ENCODE measurements around the gene TMEM108. TPM values are rescaled to one million over a fixed set of nuclear protein-coding genes. Genes with fewer than 3 reads are reported as not detected.

Gene TMEM108
- total and polyA plus RNA-seq, 2 experiments from 2014 or later = 7.4 to 15.3 TPM

GRCh38 chr3:133444423-133444774, 406.2 kb downstream of the TMEM108 start:
- Mint-ChIP-seq H3K27ac (peak overlapping the region; percentile 46; the same call in 1 of the 2 replicates), H3K27me3 (ENCODE audit: insufficient read depth, low read depth, poor library complexity) (peaks cover 1% of the 10 kb centered on the region), H3K4me3 (no peak overlapping the region), H3K4me1 (peaks cover 7% of the 10 kb centered on the region; the same call in 1 of the 3 replicates), H3K36me3 (ENCODE audit: low read depth) (no peaks in the 10 kb centered on the region), H3K9me3 (peaks cover 4% of the 10 kb centered on the region; the same call in 2 of the 3 replicates)
- Histone ChIP-seq H3K79me2 (replicated peaks; ENCODE audit: insufficient read depth) (no peaks in the 10 kb centered on the region), H3K4me3 (no peak overlapping the region), H4K20me1 (replicated peaks; ENCODE audit: insufficient read depth) (no peaks in the 10 kb centered on the region), H3K27ac (ENCODE audit: low read depth) (no peak overlapping the region), H2AFZ (peak overlapping the region; percentile 76), H3K4me2 (no peak overlapping the region), H3K27me3 (ENCODE audit: insufficient read depth) (no peaks in the 10 kb centered on the region), H3K36me3 (ENCODE audit: insufficient read depth) (no peaks in the 10 kb centered on the region), H3K9me2 (ENCODE audit: insufficient read depth) (no peaks in the 10 kb centered on the region), H3F3A (replicated peaks; ENCODE audit: low read depth) (no peaks in the 10 kb centered on the region), H3K4me1 (ENCODE audit: insufficient read depth) (no peaks in the 10 kb centered on the region)
- no peak for TF ChIP-seq POLR2AphosphoS5 (IDR thresholded peaks at IDR 0.05; ENCODE audit: low read depth)
- no peak for TF ChIP-seq ZNF331 (CRISPR knock-in tag; IDR thresholded peaks at IDR 0.05; ENCODE audit: low read depth)
- no peak for TF ChIP-seq EZH2 (IDR thresholded peaks at IDR 0.05; ENCODE audit: low read depth, unreplicated experiment)
- no peak for TF ChIP-seq ETS1 (IDR thresholded peaks at IDR 0.05)
- no peak for TF ChIP-seq JUNB (IDR thresholded peaks at IDR 0.05; ENCODE audit: unreplicated experiment)
- TF ChIP-seq REST (IDR thresholded peaks at IDR 0.05; ENCODE audit: unreplicated experiment) = no peak
- no peak for TF ChIP-seq EZH2phosphoT487 (IDR thresholded peaks at IDR 0.05; ENCODE audit: unreplicated experiment)
- TF ChIP-seq CREB1 (CRISPR knock-in tag; IDR thresholded peaks at IDR 0.05; ENCODE audit: low read depth) = no peak
- no peak for TF ChIP-seq ZNF114 (CRISPR knock-in tag; IDR thresholded peaks at IDR 0.05)
- no peak for TF ChIP-seq STAT1 (IDR thresholded peaks at IDR 0.05; ENCODE audit: unreplicated experiment)
- TF ChIP-seq NANOG (IDR thresholded peaks at IDR 0.05; ENCODE audit: borderline replicate concordance) = no peak
- TF ChIP-seq CTCF (conservative IDR thresholded peaks at IDR 0.05; ENCODE audit: low read depth in 2 of 2) = no peak
- no peak for TF ChIP-seq ZNF462 (CRISPR knock-in tag; IDR thresholded peaks at IDR 0.05)
- DNase-seq (ENCODE audit: low spot score) (no peak), ATAC-seq (no peak)
